ENCODE results near the gene TRIP12. TPM values are rescaled to one million over a fixed set of nuclear protein-coding genes. Genes with fewer than 3 reads are reported as not detected.
"Not testable (repeated sequence)": the region's sequence is repeated elsewhere in the genome, so short reads cannot be mapped to it uniquely, and the experiment has no call there.

TRIP12 gene
- total RNA-seq, 2 experiments from 2014 or later, result 188 to 190 TPM

DNA sequence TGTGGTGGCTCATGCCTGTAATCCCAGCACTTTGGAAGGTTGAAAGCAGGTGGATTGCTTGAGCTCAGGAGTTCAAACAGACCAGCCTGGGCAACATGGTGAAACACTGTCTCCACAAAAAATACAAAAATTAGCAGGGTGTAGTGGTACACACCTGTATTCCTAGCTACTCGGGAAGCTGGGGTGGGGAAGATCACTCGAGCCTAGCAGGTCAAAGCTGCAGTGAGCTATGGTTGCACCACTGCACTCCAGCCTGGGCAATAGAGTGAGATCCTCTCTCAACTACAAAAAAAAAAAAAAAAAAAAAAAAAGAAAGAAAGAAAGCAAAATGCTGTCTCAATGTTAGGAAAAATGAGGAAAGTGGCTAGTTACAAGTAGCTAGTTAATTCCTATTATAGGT, 56.8 kb downstream of the TRIP12 start:
- H3K4me1 Mint-ChIP-seq (ENCODE audit: low read depth), result peaks cover 50% of the 10 kb centered on the region
- H3K4me3 Mint-ChIP-seq, result no peak overlapping the region
- H3K9me3 Mint-ChIP-seq, result no peaks in the 10 kb centered on the region
- peaks cover 10% of the 10 kb centered on the region for H3K36me3 Mint-ChIP-seq (ENCODE audit: low read depth)
- H3K27ac Mint-ChIP-seq, result no peak overlapping the region
- no peak for DNase-seq
- H3K27me3 Mint-ChIP-seq (ENCODE audit: low read depth), result no peaks in the 10 kb centered on the region
- intact Hi-C loops (cut with micrococcal nuclease), result no loop called here
- CTCF ChIA-PET, result interaction anchor here (0.7 to 2.2 kb wide), 2 partner anchors 34 to 63 kb away, joined by 4 to 12 read pairs; no protein-coding TSS in a partner anchor

DNA sequence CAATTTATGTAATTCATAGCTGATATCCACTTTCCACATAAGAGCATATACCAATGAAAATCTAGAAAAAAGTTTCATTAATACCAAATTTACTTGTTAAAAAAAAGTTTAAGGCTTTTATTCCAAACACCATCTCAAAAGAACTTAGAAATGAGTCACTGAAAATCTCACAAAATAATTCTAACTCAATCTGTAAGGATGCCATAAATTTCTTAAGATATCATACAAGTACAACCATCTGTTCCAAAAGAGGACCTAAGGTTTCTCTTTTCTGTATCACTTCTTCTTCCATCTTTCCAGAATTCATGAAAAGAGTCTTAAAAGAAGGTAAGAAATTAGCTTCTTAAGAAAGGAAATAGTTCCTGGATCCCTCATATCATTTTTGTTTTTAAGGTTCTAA, 60.4 kb downstream of the TRIP12 start:
- no peak overlapping the region for H3K27ac Mint-ChIP-seq
- intact Hi-C loops (cut with micrococcal nuclease), result no loop called here

GRCh38 chr2:229860334-229860733, 61.5 kb downstream of the TRIP12 start:
- no peak overlapping the region for H3K27ac Mint-ChIP-seq

More for the DNA sequence above, 60.4 kb downstream of the TRIP12 start:
- Mint-ChIP-seq H3K9me3 (no peaks in the 10 kb centered on the region), H3K4me1 (ENCODE audit: low read depth) (peaks cover 38% of the 10 kb centered on the region), H3K36me3 (ENCODE audit: low read depth) (peaks cover 15% of the 10 kb centered on the region), H3K4me3 (no peak overlapping the region), H3K27me3 (ENCODE audit: low read depth) (no peaks in the 10 kb centered on the region)
- CTCF ChIA-PET, result no interaction called here
- DNase-seq, result no peak

DNA sequence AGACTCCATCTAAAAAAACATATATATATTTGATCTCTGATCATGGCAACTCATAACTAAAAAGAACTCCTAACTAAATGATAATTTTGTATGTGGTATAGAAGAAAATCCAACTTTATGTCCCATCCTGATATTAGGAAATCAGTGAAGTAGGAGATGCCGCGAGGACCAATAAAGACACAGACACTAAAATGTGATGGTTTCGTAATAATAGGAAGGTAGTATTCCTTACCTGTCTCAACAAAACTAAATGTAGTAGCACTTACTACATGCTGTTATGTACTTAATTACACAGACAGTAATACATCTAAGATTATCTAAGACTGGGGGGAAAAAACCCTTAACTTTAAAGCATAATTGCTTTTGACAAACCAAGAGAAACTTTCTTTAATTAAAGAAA, 63.5 kb downstream of the TRIP12 start:
- H3K36me3 Mint-ChIP-seq (ENCODE audit: low read depth), result peaks cover 28% of the 10 kb centered on the region
- intact Hi-C loops (cut with micrococcal nuclease), result no loop called here
- no peak overlapping the region for H3K4me3 Mint-ChIP-seq
- CTCF ChIA-PET, result no interaction called here
- H3K9me3 Mint-ChIP-seq, result no peaks in the 10 kb centered on the region
- no peak overlapping the region for H3K27ac Mint-ChIP-seq
- DNase-seq, result no peak
- no peaks in the 10 kb centered on the region for H3K27me3 Mint-ChIP-seq (ENCODE audit: low read depth)
- H3K4me1 Mint-ChIP-seq (ENCODE audit: low read depth), result peaks cover 38% of the 10 kb centered on the region

More at GRCh38 chr2:229860334-229860733, 61.5 kb downstream of the TRIP12 start:
- intact Hi-C loops (cut with micrococcal nuclease), result no loop called here
- no peak for DNase-seq
- peaks cover 40% of the 10 kb centered on the region for H3K4me1 Mint-ChIP-seq (ENCODE audit: low read depth)
- H3K9me3 Mint-ChIP-seq, result no peaks in the 10 kb centered on the region
- no peaks in the 10 kb centered on the region for H3K27me3 Mint-ChIP-seq (ENCODE audit: low read depth)
- peaks cover 22% of the 10 kb centered on the region for H3K36me3 Mint-ChIP-seq (ENCODE audit: low read depth)
- CTCF ChIA-PET, result no interaction called here
- H3K4me3 Mint-ChIP-seq, result no peak overlapping the region

DNA sequence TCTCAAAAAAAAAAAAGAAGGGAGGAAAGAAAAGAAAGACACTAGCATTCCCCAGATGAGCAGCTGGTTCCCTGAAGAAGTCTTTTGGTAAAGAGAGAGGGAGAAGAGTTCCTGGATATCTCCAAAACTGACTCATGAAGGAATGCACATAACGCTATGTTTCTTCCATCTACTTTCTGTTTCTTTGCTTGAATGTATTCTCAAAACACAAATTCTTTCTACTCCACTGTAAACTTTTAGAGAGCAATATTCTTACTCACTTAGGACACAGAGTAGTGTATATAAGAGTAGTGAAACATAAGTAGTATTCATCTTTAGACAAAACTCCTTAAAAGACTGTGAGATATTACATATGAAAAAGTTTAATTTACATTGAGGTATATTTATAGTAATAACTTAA, 64.2 kb downstream of the TRIP12 start:
- no peaks in the 10 kb centered on the region for H3K27me3 Mint-ChIP-seq (ENCODE audit: low read depth)
- intact Hi-C loops (cut with micrococcal nuclease), result no loop called here
- peaks cover 44% of the 10 kb centered on the region for H3K4me1 Mint-ChIP-seq (ENCODE audit: low read depth)
- H3K9me3 Mint-ChIP-seq, result no peaks in the 10 kb centered on the region
- H3K36me3 Mint-ChIP-seq (ENCODE audit: low read depth), result peaks cover 28% of the 10 kb centered on the region
- DNase-seq, result no peak
- H3K4me3 Mint-ChIP-seq, result no peak overlapping the region
- H3K27ac Mint-ChIP-seq, result no peak overlapping the region
- CTCF ChIA-PET, result no interaction called here

- DNase-seq, result no peak
- Mint-ChIP-seq H3K27ac (peak overlapping the region; percentile 15), H3K4me1 (ENCODE audit: low read depth) (peaks cover 51% of the 10 kb centered on the region), H3K27me3 (ENCODE audit: low read depth) (no peaks in the 10 kb centered on the region), H3K9me3 (no peaks in the 10 kb centered on the region), H3K4me3 (no peak overlapping the region), H3K36me3 (ENCODE audit: low read depth) (peaks cover 33% of the 10 kb centered on the region)
- CTCF ChIA-PET, result no interaction called here
- intact Hi-C loops (cut with micrococcal nuclease), result no loop called here
Measured at GRCh38 chr2:229856413-229856812, 65.4 kb downstream of the TRIP12 start.

DNA sequence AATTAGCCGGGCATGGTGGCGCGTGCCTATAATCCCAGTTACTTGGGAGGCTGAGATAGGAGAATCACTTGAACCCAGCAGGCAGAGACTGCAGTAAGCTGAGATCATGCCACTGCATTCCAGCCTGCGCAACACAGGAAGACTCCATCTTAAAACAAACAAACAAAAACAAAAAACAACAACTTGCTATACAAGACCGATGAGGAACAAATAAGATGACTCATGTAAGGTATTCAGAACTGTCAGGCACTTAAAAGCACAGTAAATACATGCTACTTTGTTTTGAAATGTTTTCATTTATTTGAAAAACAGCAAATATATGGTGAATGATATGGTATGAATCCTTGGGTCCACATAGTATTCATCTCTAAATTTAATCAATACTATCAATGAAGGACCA, 66.7 kb downstream of the TRIP12 start:
- CTCF ChIA-PET, result no interaction called here
- intact Hi-C loops (cut with micrococcal nuclease), result no loop called here
- Mint-ChIP-seq H3K4me3 (no peak overlapping the region), H3K27ac (no peak overlapping the region), H3K9me3 (no peaks in the 10 kb centered on the region), H3K4me1 (ENCODE audit: low read depth) (peaks cover 52% of the 10 kb centered on the region), H3K27me3 (ENCODE audit: low read depth) (no peaks in the 10 kb centered on the region), H3K36me3 (ENCODE audit: low read depth) (peaks cover 36% of the 10 kb centered on the region)
- DNase-seq, result no peak

GRCh38 chr2:229852565-229852964, 69.2 kb downstream of the TRIP12 start:
- peak overlapping the region; percentile 0 for H3K27ac Mint-ChIP-seq
- CTCF ChIA-PET, result interaction anchor here (0.6 to 2.0 kb wide), 2 partner anchors 21 to 51 kb away, joined by 3 to 5 read pairs; no protein-coding TSS in a partner anchor
- no peaks in the 10 kb centered on the region for H3K27me3 Mint-ChIP-seq (ENCODE audit: low read depth)
- peak; percentile 66 for DNase-seq
- no peaks in the 10 kb centered on the region for H3K9me3 Mint-ChIP-seq
- H3K4me1 Mint-ChIP-seq (ENCODE audit: low read depth), result peaks cover 60% of the 10 kb centered on the region
- no peak overlapping the region for H3K4me3 Mint-ChIP-seq
- peaks cover 31% of the 10 kb centered on the region for H3K36me3 Mint-ChIP-seq (ENCODE audit: low read depth)
- intact Hi-C loops (cut with micrococcal nuclease), result loop anchor here (1.0 to 2.0 kb wide), 2 partner anchors 20 to 30 kb away; no protein-coding TSS in a partner anchor

GRCh38 chr2:229851870-229852269, 69.9 kb downstream of the TRIP12 start:
- H3K4me1 Mint-ChIP-seq (ENCODE audit: low read depth), result peaks cover 58% of the 10 kb centered on the region
- H3K4me3 Mint-ChIP-seq, result no peak overlapping the region

DNA sequence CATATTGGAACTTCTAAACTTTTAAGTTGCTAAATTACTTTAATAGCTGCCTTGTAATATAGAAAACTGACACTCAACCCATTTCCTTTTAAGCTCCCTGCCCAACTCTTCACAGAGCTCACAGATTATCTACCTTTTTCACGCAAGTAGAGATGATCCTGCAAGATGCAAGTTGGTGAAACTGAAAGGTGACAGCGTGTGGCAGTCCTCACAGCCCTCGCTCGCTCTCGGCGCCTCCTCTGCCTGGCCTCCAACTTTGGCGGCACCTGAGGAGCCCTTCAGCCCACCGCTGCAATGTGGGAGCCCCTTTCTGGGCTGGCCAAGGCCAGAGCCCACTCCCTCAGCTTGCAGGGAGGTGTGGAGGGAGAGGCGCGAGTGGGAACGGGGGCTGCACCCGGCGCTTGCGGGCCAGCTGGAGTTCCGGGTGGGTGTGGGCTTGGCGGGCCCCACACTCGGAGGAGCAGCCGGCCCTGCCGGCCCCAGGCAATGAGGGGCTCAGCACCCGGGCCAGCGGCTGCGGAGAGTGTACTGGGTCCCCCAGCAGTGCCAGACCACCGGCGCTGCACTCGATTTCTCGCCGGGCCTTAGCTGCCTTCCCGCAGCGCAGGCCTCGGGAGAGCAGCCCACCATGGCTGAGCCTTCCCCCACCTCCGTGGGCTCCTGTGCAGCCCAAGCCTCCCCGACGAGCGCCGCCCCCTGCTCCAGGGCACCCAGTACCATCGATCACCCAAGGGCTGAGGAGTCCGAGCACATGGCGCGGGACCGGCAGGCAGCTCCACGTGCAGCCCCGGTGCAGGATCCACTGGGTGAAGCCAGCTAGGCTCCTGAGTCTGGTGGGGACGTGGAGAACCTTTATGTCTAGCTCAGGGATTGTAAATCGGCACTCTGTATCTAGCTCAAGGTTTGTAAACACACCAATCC, 71.2 kb downstream of the TRIP12 start:
- H3K4me3 Mint-ChIP-seq; H3K27ac Mint-ChIP-seq; intact Hi-C loops (cut with micrococcal nuclease); H3K27me3 Mint-ChIP-seq (ENCODE audit: low read depth); H3K9me3 Mint-ChIP-seq: not testable (repeated sequence)
- CTCF ChIA-PET, result interaction anchor here (0.7 kb wide), 1 partner anchor 24 kb away, joined by 4 read pairs; no protein-coding TSS in a partner anchor
- Mint-ChIP-seq H3K36me3 (ENCODE audit: low read depth) (peaks cover 22% of the 10 kb centered on the region), H3K4me1 (ENCODE audit: low read depth) (peaks cover 55% of the 10 kb centered on the region)
- DNase-seq, result peak; percentile 28

More at GRCh38 chr2:229851870-229852269, 69.9 kb downstream of the TRIP12 start:
- no peaks in the 10 kb centered on the region for H3K9me3 Mint-ChIP-seq
- no peak overlapping the region for H3K27ac Mint-ChIP-seq
- no peaks in the 10 kb centered on the region for H3K27me3 Mint-ChIP-seq (ENCODE audit: low read depth)
- CTCF ChIA-PET, result interaction anchor here (0.6 to 2.0 kb wide), 4 partner anchors 12 to 892 kb away, joined by 3 to 5 read pairs (median 4); no protein-coding TSS in a partner anchor
- intact Hi-C loops (cut with micrococcal nuclease), result loop anchor here (1.0 to 2.0 kb wide), 2 partner anchors 21 to 30 kb away; no protein-coding TSS in a partner anchor
- peaks cover 28% of the 10 kb centered on the region for H3K36me3 Mint-ChIP-seq (ENCODE audit: low read depth)
- no peak for DNase-seq

GRCh38 chr2:229849073-229849472, 72.7 kb downstream of the TRIP12 start:
- peaks cover 21% of the 10 kb centered on the region for H3K36me3 Mint-ChIP-seq (ENCODE audit: low read depth)
- H3K4me1 Mint-ChIP-seq (ENCODE audit: low read depth), result peaks cover 56% of the 10 kb centered on the region
- DNase-seq, result no peak
- H3K27me3 Mint-ChIP-seq (ENCODE audit: low read depth), result no peaks in the 10 kb centered on the region
- no peaks in the 10 kb centered on the region for H3K9me3 Mint-ChIP-seq
- CTCF ChIA-PET, result no interaction called here
- H3K27ac Mint-ChIP-seq, result no peak overlapping the region
- intact Hi-C loops (cut with micrococcal nuclease), result loop anchor here (1.0 kb wide), 1 partner anchor 73 kb away; the partner anchor contains the start of genes FBXO36 and TRIP12
- H3K4me3 Mint-ChIP-seq, result no peak overlapping the region

- Mint-ChIP-seq H3K4me1 (ENCODE audit: low read depth) (peaks cover 39% of the 10 kb centered on the region), H3K9me3 (no peaks in the 10 kb centered on the region), H3K36me3 (ENCODE audit: low read depth) (peaks cover 23% of the 10 kb centered on the region), H3K27me3 (ENCODE audit: low read depth) (no peaks in the 10 kb centered on the region), H3K4me3 (no peak overlapping the region), H3K27ac (no peak overlapping the region)
- no peak for DNase-seq
- CTCF ChIA-PET, result no interaction called here
- intact Hi-C loops (cut with micrococcal nuclease), result no loop called here
Measured at GRCh38 chr2:229843613-229844012, 78.2 kb downstream of the TRIP12 start.

Measured in activated naive CD4-positive, alpha-beta T cell treated with anti-CD3 and anti-CD28 coated beads for 36 hours (primary cell).